ENCODE measurements around the gene ANKRD13A.

ANKRD13A gene

GRCh38 chr12:110010853-110011723 lies 11.9 kb downstream of the ANKRD13A start:
- Histone ChIP-seq H3K9ac (ENCODE audit: low read length) (no peak overlapping the region), H3K4me3 (ENCODE audit: low read length) (no peak overlapping the region), H3K36me3 (ENCODE audit: control insufficient read depth, low read depth, low read length) (no peaks in the 10 kb centered on the region), H3K27me3 (ENCODE audit: control insufficient read depth, insufficient read depth, low read length) (no peaks in the 10 kb centered on the region), H3K4me1 (ENCODE audit: control insufficient read depth, low read depth, low read length) (no peaks in the 10 kb centered on the region), H3K9me3 (ENCODE audit: control insufficient read depth, low read depth, low read length) (no peaks in the 10 kb centered on the region), H3K27ac (ENCODE audit: low read length) (no peak overlapping the region)

GRCh38 chr12:110012137-110012536 lies 12.9 kb downstream of the ANKRD13A start:
- H3K9me3 ChIP-seq (ENCODE audit: control insufficient read depth, low read depth, low read length) = no peaks in the 10 kb centered on the region
- H3K9ac ChIP-seq (ENCODE audit: low read length) = no peak overlapping the region
- no peaks in the 10 kb centered on the region for H3K4me1 ChIP-seq (ENCODE audit: control insufficient read depth, low read depth, low read length)
- H3K36me3 ChIP-seq (ENCODE audit: control insufficient read depth, low read depth, low read length) = no peaks in the 10 kb centered on the region
- H3K4me3 ChIP-seq (ENCODE audit: low read length) = no peak overlapping the region
- H3K27ac ChIP-seq (ENCODE audit: low read length) = no peak overlapping the region
- H3K27me3 ChIP-seq (ENCODE audit: control insufficient read depth, insufficient read depth, low read length) = no peaks in the 10 kb centered on the region

- no peak overlapping the region for H3K4me3 ChIP-seq (ENCODE audit: low read length)
- no peaks in the 10 kb centered on the region for H3K4me1 ChIP-seq (ENCODE audit: control insufficient read depth, low read depth, low read length)
- H3K27ac ChIP-seq (ENCODE audit: low read length) = no peak overlapping the region
- H3K9ac ChIP-seq (ENCODE audit: low read length) = no peak overlapping the region
- H3K27me3 ChIP-seq (ENCODE audit: control insufficient read depth, insufficient read depth, low read length) = no peaks in the 10 kb centered on the region
- no peaks in the 10 kb centered on the region for H3K36me3 ChIP-seq (ENCODE audit: control insufficient read depth, low read depth, low read length)
- no peaks in the 10 kb centered on the region for H3K9me3 ChIP-seq (ENCODE audit: control insufficient read depth, low read depth, low read length)
These were observed 13.4 kb downstream of the ANKRD13A start for GRCh38 chr12:110012659-110013058.

GRCh38 chr12:110015132-110015531 lies 15.9 kb downstream of the ANKRD13A start:
- H3K27me3 ChIP-seq (ENCODE audit: control insufficient read depth, insufficient read depth, low read length) = no peaks in the 10 kb centered on the region
- no peaks in the 10 kb centered on the region for H3K9me3 ChIP-seq (ENCODE audit: control insufficient read depth, low read depth, low read length)
- no peaks in the 10 kb centered on the region for H3K4me1 ChIP-seq (ENCODE audit: control insufficient read depth, low read depth, low read length)
- H3K27ac ChIP-seq (ENCODE audit: low read length) = no peak overlapping the region
- no peak overlapping the region for H3K9ac ChIP-seq (ENCODE audit: low read length)
- no peak overlapping the region for H3K4me3 ChIP-seq (ENCODE audit: low read length)
- H3K36me3 ChIP-seq (ENCODE audit: control insufficient read depth, low read depth, low read length) = no peaks in the 10 kb centered on the region

- Histone ChIP-seq H3K27ac (ENCODE audit: low read length) (no peak overlapping the region), H3K27me3 (ENCODE audit: control insufficient read depth, insufficient read depth, low read length) (no peaks in the 10 kb centered on the region), H3K4me3 (ENCODE audit: low read length) (no peak overlapping the region), H3K9ac (ENCODE audit: low read length) (no peak overlapping the region), H3K4me1 (ENCODE audit: control insufficient read depth, low read depth, low read length) (peaks cover 12% of the 10 kb centered on the region), H3K36me3 (ENCODE audit: control insufficient read depth, low read depth, low read length) (no peaks in the 10 kb centered on the region), H3K9me3 (ENCODE audit: control insufficient read depth, low read depth, low read length) (no peaks in the 10 kb centered on the region)
These were observed 21.7 kb downstream of the ANKRD13A start for GRCh38 chr12:110020956-110021355.

GRCh38 chr12:110023059-110023980 lies 24.1 kb downstream of the ANKRD13A start:
- H3K4me1 ChIP-seq (ENCODE audit: control insufficient read depth, low read depth, low read length) = peaks cover 12% of the 10 kb centered on the region
- H3K36me3 ChIP-seq (ENCODE audit: control insufficient read depth, low read depth, low read length) = peaks cover 4% of the 10 kb centered on the region
- no peak overlapping the region for H3K4me3 ChIP-seq (ENCODE audit: low read length)
- H3K27ac ChIP-seq (ENCODE audit: low read length) = no peak overlapping the region
- H3K9me3 ChIP-seq (ENCODE audit: control insufficient read depth, low read depth, low read length) = no peaks in the 10 kb centered on the region
- no peaks in the 10 kb centered on the region for H3K27me3 ChIP-seq (ENCODE audit: control insufficient read depth, insufficient read depth, low read length)
- no peak overlapping the region for H3K9ac ChIP-seq (ENCODE audit: low read length)

GRCh38 chr12:110024051-110024450 lies 24.8 kb downstream of the ANKRD13A start:
- no peaks in the 10 kb centered on the region for H3K9me3 ChIP-seq (ENCODE audit: control insufficient read depth, low read depth, low read length)
- H3K27ac ChIP-seq (ENCODE audit: low read length) = no peak overlapping the region
- H3K27me3 ChIP-seq (ENCODE audit: control insufficient read depth, insufficient read depth, low read length) = no peaks in the 10 kb centered on the region
- peaks cover 12% of the 10 kb centered on the region for H3K4me1 ChIP-seq (ENCODE audit: control insufficient read depth, low read depth, low read length)
- H3K36me3 ChIP-seq (ENCODE audit: control insufficient read depth, low read depth, low read length) = peaks cover 4% of the 10 kb centered on the region
- no peak overlapping the region for H3K9ac ChIP-seq (ENCODE audit: low read length)
- no peak overlapping the region for H3K4me3 ChIP-seq (ENCODE audit: low read length)

GRCh38 chr12:110028323-110028722 lies 29.1 kb downstream of the ANKRD13A start:
- H3K4me1 ChIP-seq (ENCODE audit: control insufficient read depth, low read depth, low read length) = peaks cover 5% of the 10 kb centered on the region
- H3K27ac ChIP-seq (ENCODE audit: low read length) = no peak overlapping the region
- no peak overlapping the region for H3K4me3 ChIP-seq (ENCODE audit: low read length)
- no peaks in the 10 kb centered on the region for H3K9me3 ChIP-seq (ENCODE audit: control insufficient read depth, low read depth, low read length)
- H3K27me3 ChIP-seq (ENCODE audit: control insufficient read depth, insufficient read depth, low read length) = no peaks in the 10 kb centered on the region
- H3K9ac ChIP-seq (ENCODE audit: low read length) = no peak overlapping the region
- peaks cover 4% of the 10 kb centered on the region for H3K36me3 ChIP-seq (ENCODE audit: control insufficient read depth, low read depth, low read length)

- H3K27ac ChIP-seq (ENCODE audit: low read length) = no peak overlapping the region
- H3K27me3 ChIP-seq (ENCODE audit: control insufficient read depth, insufficient read depth, low read length) = no peaks in the 10 kb centered on the region
- no peak overlapping the region for H3K4me3 ChIP-seq (ENCODE audit: low read length)
- no peak overlapping the region for H3K9ac ChIP-seq (ENCODE audit: low read length)
- peaks cover 7% of the 10 kb centered on the region for H3K36me3 ChIP-seq (ENCODE audit: control insufficient read depth, low read depth, low read length)
- H3K4me1 ChIP-seq (ENCODE audit: control insufficient read depth, low read depth, low read length) = no peaks in the 10 kb centered on the region
- H3K9me3 ChIP-seq (ENCODE audit: control insufficient read depth, low read depth, low read length) = no peaks in the 10 kb centered on the region
These were observed 30.1 kb downstream of the ANKRD13A start for GRCh38 chr12:110029290-110029815.

- no peak overlapping the region for H3K27ac ChIP-seq (ENCODE audit: low read length)
- peaks cover 3% of the 10 kb centered on the region for H3K36me3 ChIP-seq (ENCODE audit: control insufficient read depth, low read depth, low read length)
- H3K4me3 ChIP-seq (ENCODE audit: low read length) = no peak overlapping the region
These were observed 34.7 kb downstream of the ANKRD13A start for GRCh38 chr12:110033888-110034287.

GRCh38 chr12:110035534-110036104 lies 36.4 kb downstream of the ANKRD13A start:
- Histone ChIP-seq H3K9ac (ENCODE audit: low read length) (no peak overlapping the region), H3K4me1 (ENCODE audit: control insufficient read depth, low read depth, low read length) (peaks cover 7% of the 10 kb centered on the region), H3K4me3 (ENCODE audit: low read length) (no peak overlapping the region), H3K9me3 (ENCODE audit: control insufficient read depth, low read depth, low read length) (no peaks in the 10 kb centered on the region), H3K27ac (ENCODE audit: low read length) (no peak overlapping the region), H3K36me3 (ENCODE audit: control insufficient read depth, low read depth, low read length) (peaks cover 3% of the 10 kb centered on the region), H3K27me3 (ENCODE audit: control insufficient read depth, insufficient read depth, low read length) (no peaks in the 10 kb centered on the region)

More at GRCh38 chr12:110033888-110034287, 34.7 kb downstream of the ANKRD13A start:
- Histone ChIP-seq H3K27me3 (ENCODE audit: control insufficient read depth, insufficient read depth, low read length) (no peaks in the 10 kb centered on the region), H3K9ac (ENCODE audit: low read length) (no peak overlapping the region), H3K9me3 (ENCODE audit: control insufficient read depth, low read depth, low read length) (no peaks in the 10 kb centered on the region), H3K4me1 (ENCODE audit: control insufficient read depth, low read depth, low read length) (no peaks in the 10 kb centered on the region)
